HG03565 (cell line): ENCODE results near the gene HSPBAP1.
"Not testable (repeated sequence)": the region's sequence is repeated elsewhere in the genome, so short reads cannot be mapped to it uniquely, and the experiment has no call there.

ENCODE experiments used
- ATAC-seq: cut with Tn5 transposase; IDR thresholded peaks from one replicate; pipeline ENCODE4 v1.9.1; 2021; ENCODE audit warnings: mild to moderate bottlenecking, moderate library complexity; ENCODE audit not compliant: unreplicated experiment

Gene HSPBAP1

DNA sequence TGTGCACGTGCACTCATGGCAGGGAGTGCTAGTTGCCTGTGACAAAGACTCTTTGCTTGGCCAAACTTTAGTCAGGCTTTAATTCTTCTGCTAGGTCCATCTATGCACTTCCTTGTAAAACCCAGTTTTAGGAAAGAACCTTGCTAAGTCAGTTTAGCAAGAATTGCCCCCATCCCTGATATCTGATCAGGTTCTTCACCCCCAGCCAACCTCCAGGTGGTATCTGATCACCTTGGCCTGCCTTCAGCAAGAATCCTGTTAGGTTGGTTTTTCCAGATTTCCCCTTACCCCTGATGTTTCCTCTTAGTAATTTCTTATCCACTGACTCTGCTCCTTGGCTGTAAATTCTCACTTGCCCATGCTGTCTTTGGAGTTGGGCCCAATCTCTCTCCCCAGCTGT, 8.4 kb downstream of the HSPBAP1 start:
- no peak for ATAC-seq

DNA sequence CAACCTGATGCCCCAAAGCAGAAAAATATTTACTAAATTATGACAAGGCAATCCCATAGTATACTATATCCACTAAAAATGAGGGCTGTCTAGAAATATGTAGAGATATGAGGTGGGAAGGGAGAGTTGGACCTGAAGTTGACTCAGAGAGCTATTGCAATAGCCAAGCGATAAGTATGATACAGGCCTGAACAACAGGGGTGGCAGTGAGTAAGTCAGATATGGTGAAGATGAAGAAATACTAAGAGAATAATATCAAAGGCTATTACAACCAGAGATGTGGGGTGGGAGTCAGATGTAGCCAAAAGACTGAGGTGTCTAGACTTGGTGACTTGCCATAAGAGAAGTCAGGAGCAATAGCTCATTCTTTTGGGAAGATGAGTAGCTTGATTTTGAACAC, 9.2 kb downstream of the HSPBAP1 start:
- no peak for ATAC-seq

DNA sequence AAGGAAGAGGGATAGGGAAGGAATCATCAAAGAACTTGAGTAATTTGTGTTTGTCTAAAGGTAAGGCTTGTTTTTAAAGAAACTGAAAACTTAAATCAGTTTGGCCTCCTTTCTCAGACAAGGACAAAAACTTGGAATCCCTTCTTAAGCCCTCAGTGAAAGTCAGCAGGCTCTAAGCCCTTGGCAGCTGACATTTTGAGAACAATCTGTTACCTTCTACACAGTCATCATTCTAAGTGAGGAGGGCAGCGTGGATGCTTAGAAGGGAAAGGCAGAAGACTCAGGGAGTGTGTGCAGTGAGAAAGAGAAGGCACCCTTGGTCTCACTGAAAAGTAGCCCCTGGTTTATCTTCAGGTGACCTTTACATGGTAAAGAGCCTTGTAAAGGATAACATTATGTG, 10.8 kb downstream of the HSPBAP1 start:
- ATAC-seq = no peak

DNA sequence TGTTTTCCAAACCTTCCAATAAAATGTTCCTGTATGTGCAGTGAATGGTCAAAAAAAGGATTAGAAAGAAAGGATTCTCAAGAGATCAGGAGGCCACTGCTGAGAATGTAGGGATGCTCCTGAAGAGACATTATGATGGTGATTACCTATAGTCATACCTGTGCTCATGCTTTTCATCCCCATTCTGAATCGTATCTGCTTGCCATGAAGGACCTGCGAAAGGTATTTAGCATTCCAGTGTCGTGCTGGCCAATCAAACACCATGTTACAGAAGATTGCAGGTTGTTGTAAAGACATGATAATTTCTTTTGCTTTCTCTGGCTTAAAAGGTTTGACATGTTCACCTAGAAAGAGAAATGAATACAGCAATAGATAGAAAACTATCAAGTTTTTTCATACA, 16.1 kb downstream of the HSPBAP1 start:
- ATAC-seq = no peak

DNA sequence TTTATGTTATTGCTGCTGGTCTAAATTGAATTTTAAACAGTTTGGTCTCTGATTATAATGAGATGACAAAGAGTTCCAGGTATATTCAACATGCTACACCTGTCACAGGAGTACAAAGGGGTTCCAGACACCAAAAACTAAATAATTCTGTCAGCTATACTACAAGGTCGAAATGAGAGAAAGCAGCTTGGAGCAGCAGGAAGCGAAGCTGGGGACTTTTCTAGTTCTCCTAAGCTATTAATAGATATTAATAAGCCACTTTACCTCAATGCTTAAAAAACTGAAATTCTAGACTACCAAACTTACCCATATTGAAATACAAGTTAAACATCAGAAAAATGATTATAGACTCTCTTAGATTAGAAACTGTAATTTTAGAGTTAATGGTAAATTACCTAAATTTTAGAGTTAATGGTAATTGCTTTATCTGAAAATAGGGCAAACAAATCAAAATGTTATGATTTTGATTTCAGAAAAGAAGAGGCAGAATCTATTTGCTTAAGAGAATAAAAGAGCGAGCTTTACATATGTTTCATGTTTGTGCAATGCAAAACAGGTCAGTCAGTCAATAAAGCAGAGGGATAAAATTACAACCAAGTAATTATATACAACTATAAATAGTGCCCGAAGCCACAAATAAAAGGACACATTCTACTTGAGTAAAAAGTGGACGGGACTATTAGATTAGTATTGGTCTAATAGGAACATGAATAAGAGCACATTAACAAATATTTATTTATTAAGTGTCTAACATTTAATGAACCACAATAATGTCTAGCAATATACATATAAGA, 16.8 kb downstream of the HSPBAP1 start:
- no peak for ATAC-seq

GRCh38 chr3:122774564-122774963, 19.1 kb downstream of the HSPBAP1 start:
- ATAC-seq = no peak

GRCh38 chr3:122773944-122774509, 19.6 kb downstream of the HSPBAP1 start:
- no peak for ATAC-seq

- no peak for ATAC-seq
These were observed 20.8 kb downstream of the HSPBAP1 start for GRCh38 chr3:122772827-122773226.

DNA sequence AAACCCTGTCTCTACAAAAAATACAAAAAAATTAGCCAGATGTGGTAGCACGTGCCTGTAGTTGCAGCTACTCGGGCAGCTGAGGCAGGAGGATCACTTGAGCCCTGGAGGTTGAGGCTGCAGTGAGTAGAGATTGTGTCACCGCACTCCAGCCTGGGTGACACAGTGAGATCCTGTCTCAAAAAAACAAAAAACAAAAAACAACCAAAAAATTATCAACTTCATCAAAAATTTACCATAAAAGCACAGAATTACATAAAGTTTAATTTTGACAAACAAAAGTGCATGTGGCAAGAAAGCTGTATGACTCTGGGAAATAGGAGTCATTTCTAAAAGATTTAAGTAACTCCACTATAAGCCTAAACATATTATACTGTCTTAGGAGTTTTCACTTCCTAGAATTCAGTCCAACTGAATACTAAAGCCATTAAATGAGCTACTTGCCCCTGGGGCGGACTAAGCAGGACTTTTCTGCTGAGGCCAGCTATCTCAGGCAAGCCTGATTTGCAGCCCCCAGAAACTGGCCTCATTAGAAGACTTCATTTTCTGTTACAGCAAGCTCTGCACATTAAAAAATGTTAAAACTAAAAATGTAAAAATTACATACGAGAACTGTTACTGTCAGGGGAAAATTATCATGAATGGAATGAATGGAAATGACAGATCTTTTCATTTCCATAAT, 23.0 kb downstream of the HSPBAP1 start:
- no peak for ATAC-seq

- no peak for ATAC-seq
These were observed 25.9 kb downstream of the HSPBAP1 start for GRCh38 chr3:122767540-122768372.

- ATAC-seq = no peak
These were observed 27.2 kb downstream of the HSPBAP1 start for GRCh38 chr3:122766430-122766829.

- no peak for ATAC-seq
These were observed 33.0 kb downstream of the HSPBAP1 start for GRCh38 chr3:122760453-122761271.

- no peak for ATAC-seq
These were observed 34.6 kb downstream of the HSPBAP1 start for GRCh38 chr3:122758877-122759560.

GRCh38 chr3:122755491-122755890, 38.1 kb downstream of the HSPBAP1 start:
- ATAC-seq = no peak

- no peak for ATAC-seq
These were observed 38.7 kb downstream of the HSPBAP1 start for GRCh38 chr3:122754929-122755328.

- no peak for ATAC-seq
These were observed 45.3 kb downstream of the HSPBAP1 start for GRCh38 chr3:122748347-122748746.

- ATAC-seq = not testable (repeated sequence)
These were observed 46.3 kb downstream of the HSPBAP1 start for GRCh38 chr3:122747295-122747694.

DNA sequence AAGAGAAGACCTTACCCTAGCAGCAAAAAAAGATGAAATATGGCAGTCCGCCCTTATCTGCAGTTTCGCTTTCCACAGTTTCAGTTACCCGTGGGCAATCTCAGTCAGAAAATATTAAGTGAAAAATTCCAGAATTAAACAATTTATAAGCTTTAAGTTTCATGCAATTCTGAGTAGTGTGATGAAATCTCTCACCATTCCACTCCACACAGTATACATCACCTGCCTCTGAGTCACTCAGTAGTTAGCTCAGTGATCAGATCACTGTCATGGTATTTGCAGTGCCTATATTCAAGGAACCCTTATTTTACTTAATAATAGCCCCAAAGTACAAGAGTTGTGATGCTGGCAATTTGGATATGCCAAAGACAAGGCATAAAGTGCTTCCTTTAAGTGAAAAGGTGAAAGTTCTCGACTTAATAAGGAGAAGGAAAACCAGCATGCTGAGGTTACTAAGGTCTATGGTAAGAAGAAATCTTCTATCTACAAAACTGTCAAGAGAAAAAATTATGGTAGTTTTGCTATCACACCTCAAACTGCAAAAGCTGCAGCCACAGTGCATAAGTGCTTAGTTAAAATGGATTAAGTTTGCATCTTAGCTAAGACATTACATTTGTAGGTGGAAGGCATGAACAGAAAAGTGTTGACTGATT, 48.1 kb downstream of the HSPBAP1 start:
- no peak for ATAC-seq

DNA sequence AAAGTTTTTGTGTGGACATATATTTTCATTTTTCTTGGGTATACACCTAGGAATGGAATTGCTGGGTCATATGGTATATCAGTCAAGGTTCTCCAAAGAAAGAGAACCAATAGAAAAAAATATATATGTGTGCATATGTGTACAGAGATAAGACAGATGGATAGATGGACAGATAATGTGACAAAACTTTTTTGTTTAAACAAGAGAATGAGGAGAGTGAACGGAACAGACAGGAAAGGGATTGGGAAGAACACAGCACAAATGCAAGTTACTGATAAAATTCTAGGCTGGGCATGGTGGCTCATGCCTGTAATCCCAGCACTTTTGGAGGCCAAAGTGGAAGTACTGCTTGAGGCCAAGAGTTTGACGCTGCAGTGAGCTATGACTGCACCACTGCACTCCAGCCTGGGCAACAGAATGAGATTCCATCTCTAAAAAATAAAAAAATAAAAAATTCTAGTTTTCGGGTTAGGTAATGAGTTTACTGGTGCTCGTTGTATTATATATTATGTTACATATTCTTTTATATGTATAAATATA, 50.0 kb downstream of the HSPBAP1 start:
- ATAC-seq = no peak
